ENCODE results near the gene ZNF398.

DNA sequence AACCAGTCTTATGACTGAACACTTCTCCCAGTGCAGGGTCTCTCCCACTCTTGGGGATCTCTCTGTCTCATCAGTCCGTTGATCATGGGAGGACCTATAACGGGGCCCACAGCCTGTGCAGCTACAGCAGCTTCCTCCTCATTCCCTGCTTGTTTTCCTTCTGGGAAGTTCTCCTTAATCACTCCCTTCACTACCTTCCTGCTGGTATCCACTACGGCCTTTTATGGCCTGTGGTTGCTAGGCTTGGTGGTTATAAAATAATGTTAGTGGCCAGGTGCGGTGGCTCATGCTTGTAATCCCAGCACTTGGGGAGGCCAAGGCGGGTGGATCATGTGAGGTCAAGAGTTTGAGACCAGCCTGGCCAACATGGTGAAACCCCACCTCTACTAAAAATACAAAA, 44.6 kb downstream of the ZNF398 start:
- TF ChIP-seq, protein P1, sequence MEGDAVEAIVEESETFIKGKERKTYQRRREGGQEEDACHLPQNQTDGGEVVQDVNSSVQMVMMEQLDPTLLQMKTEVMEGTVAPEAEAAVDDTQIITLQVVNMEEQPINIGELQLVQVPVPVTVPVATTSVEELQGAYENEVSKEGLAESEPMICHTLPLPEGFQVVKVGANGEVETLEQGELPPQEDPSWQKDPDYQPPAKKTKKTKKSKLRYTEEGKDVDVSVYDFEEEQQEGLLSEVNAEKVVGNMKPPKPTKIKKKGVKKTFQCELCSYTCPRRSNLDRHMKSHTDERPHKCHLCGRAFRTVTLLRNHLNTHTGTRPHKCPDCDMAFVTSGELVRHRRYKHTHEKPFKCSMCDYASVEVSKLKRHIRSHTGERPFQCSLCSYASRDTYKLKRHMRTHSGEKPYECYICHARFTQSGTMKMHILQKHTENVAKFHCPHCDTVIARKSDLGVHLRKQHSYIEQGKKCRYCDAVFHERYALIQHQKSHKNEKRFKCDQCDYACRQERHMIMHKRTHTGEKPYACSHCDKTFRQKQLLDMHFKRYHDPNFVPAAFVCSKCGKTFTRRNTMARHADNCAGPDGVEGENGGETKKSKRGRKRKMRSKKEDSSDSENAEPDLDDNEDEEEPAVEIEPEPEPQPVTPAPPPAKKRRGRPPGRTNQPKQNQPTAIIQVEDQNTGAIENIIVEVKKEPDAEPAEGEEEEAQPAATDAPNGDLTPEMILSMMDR (IDR thresholded peaks at IDR 0.05 in 8 of 11, conservative IDR thresholded peaks at IDR 0.05 in 3 of 11) = no peak
- TF ChIP-seq POLR2AphosphoS5 (IDR thresholded peaks at IDR 0.05) (no peak), POLR2A (IDR thresholded peaks at IDR 0.05) (no peak)
